Measurements from ENCODE around the gene EEIG2.
"Not testable (repeated sequence)": the region's sequence is repeated elsewhere in the genome, so short reads cannot be mapped to it uniquely, and the experiment has no call there.

Gene EEIG2

DNA sequence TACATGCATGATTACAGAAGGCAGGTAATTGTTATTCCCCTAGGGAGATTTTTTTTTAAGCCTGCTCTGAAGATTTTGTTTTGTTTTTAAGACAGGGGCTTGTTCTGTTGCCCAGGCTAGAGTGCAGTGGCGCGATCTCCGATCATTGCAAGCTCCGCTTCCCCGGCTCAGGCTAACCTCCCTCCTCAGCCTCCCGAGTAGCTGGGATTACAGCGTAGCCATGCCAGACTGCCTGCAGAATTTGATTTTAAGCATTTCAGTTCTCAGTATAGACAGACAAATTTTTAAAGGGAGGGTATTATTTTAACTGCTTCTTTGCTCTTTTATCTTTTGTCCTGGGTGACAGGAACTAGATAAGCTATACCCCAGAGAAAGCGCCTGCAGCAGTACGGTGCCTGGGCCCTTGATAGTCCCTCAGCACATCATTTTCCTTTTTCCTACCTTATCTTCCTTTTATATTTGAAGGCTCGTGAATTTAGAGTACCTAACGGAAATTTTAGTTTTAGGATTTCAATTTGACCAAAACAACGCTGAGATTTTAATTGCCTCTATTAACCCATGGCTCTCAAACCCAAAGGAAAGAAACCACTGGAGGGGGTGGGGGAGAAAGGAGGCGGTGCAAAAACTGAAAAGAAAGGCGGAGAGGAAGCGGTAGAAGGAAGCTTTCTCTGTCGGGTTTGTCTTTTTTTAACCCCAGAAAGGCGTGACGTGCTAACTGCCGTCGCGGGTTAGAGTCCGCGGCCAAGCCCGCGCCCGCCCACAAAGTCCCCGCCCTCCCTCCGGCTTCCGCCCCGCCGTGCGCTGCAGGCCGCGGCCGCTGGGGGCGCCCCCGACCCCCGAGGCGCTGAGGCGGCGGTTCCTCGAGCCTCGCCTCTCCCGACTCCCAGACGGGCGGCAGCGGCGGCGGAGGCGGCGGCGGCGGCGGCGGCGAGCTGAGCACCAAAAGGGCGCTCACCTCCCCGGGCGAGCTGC lies at the start of gene EEIG2:
EEIG2 (plus strand) TSS at position 886 of the 972 bp plus-strand sequence. CDS start 329 bp downstream, outside the sequence.
- DNase-seq, result peak; percentile 36

DNA sequence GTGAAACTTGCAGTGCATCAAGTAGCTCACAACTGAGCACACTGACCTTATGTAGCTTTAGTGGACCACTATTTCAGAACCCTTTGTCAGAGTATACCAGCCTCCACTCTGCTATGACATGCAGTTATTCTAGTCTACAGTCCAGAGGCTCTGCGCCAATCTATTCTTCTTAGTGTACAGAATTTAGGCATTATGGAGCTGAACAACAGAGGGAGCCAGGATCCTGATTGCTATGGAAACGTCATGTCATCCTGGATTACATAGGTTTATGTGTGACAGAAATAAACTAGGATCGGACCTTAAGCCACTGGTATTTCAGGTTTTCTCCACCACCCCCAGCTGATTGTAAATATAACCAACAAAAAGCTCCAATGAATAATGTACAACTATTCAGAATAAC lies 48.1 kb upstream of the EEIG2 start:
- no peak for DNase-seq

DNA sequence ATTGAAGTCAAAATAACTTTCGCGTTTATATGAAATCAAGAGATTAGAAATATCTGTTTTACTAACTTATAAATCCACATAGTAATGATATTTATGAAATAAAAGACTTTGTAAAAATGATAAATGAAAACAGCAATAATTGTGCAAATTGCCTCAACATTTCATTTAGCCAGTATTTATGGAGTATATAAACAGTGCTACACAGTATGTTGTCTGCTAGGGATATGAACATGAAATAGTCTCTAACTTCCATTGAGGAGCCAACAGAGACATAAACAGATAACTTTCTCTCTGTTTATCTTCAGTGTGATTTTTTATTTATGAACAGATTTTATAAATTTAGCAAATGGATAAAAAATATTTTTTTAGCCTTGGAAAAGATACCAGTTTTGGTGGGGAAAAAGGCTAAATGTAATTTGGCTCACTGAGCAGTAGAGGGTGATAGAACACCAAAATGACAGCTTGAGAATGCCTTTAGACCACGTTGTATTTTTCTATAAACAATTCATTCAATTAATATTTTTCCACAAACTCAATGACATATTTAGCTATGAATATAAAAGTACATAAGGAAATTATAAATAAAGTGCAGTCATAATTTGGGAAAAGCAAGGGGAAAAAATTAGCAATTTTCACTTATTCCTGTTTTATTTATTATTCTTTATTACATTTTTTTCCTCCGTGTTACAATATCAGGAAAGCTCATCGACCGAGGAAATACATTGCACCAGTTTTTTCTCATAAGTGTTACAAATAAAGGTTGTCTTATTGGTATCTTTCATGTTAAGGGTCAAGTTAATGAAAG lies 47.5 kb upstream of the EEIG2 start:
- no peak for DNase-seq

DNA sequence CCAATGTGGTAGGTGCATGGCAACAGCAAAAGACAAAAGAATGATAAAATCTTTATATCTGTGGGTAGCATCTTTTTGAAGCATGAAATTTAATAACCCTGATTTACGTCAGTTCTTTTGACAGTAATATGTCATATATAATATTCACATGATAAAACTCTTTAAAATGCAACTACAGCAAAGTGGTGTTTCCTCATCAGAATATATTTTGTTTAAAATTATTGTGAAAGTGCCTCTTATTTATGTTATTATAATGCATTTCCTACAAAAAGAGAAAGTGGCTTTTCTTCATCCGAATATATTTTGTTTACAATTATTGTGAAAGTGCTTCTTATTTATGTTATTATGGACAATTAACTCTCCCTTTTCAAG lies 46.9 kb upstream of the EEIG2 start:
- DNase-seq, result no peak

DNA sequence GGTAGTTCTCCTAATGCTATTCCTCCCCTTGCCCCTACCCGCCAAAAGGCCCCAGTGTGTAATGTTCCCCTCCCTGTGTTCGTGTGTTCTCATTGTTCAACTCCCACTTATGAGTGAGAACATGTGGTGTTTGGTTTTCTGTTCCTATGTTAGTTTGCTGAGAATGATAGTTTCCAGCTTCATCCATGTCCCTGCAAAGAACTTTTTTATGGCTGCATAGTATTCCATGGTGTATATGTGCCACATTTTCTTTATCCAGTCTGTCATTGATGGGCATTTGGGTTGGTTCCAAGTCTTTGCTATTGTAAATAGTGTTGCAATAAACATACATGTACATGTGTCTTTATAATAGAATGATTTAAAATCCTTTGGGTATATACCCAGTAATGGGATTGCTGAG lies 46.0 kb upstream of the EEIG2 start:
- not testable (repeated sequence) for DNase-seq

DNA sequence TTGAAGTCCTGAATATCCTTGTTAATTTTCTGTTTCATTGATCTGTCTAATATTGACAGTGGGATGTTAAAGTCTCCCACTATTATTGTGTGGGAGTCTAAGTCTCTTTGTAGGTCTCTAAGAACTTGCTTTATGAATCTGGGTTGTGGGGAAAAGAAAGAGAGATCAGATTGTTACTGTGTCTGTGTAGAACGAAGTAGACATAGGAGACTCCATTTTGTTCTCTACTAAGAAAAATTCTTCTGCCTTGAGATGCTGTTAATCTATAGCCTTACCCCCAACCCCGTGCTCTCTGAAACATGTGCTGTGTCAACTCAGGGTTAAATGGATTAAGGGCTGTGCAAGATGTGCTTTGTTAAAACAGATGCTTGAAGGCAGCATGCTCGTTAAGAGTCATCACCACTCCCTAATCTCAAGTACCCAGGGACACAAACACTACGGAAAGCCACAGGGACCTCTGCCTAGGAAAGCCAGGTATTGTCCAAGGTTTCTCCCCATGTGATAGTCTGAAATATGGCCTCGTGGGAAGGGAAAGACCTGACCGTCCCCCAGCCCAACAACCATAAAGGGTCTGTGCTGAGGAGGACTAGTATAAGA lies 42.5 kb upstream of the EEIG2 start:
- not testable (repeated sequence) for DNase-seq

DNA sequence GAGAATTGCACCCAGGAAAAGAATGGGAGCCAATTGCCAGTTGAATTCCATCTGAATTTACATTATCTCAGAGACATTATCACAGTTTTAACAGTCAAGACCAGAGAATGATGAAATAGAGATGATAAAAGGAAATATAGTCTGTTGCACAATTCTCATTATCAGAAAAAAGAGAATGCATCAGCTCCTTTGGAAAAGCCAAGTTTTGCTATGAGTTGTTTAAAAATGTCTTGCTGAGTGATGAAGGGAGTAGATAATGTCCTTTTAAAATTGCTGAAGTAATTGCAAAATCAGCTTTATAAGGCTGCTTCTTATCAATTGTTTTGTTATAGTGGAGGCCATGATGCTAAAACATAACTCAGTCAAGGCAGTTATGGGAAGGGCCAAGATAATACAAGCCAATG lies 37.9 kb upstream of the EEIG2 start:
- no peak for DNase-seq

DNA sequence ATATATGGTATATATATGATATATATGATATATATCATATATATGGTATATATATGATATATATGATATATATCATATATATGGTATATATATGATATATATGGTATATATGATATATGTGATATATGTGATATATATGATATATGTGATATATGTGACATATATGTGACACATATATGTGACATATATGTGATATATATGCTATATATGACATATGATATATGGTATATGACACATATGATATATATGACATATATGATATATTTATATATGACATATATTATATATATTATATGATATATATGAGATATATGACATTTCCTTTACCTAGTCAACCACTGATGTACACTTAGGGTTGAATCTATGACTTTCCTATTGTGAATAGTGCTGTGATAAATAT lies 36.1 kb upstream of the EEIG2 start:
- DNase-seq, result no peak

DNA sequence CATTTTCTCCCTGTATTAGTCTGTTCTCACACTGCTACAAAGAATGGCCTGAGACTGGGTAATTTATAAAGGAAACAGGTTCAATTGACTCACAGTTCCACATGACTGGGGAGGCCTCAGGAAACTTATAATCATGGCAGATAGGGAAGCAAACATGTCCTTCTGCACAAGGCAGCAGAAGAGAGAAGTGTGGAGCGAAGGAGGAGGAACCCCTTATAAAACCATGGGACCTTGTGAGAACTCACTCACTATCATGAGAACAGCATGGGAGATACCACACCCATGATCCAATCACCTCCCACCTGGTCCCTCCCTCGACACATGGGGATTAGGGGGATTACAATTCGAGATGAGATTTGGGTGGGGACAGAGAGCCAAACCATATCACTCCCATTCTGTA lies 35.2 kb upstream of the EEIG2 start:
- no peak for DNase-seq

DNA sequence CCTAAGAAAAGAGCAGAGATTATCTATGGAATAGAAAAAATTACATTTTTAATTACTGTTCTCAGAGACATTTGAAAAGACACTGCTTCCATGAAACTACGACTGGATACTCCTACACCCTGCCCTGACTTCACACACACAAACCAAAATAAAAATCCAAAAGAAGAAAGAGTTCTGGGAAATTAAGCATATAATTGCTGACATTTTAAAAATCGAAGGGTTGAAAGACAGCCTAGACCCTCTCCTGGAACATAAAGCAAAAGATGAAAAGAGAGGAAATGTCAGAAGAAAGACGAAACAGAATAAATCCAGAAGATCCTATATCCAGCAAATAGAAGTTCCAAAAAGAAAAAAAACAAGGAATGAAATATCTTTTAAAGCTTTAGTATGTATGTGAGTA lies 32.8 kb upstream of the EEIG2 start:
- no peak for DNase-seq

DNA sequence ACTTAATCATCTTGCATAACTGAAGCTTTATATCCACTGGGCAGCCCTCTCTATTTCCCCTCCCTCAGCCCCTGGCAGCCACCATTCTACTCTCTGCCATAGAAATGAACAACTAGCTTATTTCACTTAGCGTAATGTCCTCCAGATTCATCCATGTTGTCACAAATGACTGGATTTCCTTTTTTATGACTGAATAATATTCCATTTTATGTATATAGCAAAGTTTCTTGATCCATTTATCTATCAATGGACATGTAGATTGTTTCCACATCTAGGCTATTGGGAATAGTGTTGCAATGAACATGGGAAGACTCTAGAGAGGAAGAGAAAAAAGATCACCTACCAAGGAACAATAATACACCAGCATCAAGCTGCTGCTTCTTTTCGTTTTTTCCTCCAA lies 32.1 kb upstream of the EEIG2 start:
- DNase-seq, result no peak

DNA sequence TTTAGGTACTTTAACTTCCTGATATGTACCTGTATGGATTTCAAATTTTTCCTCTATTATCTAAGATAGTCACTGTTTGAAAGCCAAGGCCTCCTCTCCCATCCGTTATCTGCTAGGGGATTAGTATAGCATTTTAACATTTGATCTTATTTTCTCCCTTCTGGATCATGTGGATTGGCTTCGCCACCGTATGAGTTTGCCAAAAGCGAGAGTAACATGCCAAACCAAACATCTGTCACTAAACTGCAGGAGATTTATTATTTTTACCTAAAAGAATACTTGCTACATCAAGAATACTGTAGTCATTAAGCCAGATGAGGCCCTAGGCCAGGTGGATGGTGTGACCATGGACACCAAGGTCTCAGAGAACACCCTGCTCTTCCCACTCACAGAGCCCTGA lies 28.5 kb upstream of the EEIG2 start:
- DNase-seq, result no peak

DNA sequence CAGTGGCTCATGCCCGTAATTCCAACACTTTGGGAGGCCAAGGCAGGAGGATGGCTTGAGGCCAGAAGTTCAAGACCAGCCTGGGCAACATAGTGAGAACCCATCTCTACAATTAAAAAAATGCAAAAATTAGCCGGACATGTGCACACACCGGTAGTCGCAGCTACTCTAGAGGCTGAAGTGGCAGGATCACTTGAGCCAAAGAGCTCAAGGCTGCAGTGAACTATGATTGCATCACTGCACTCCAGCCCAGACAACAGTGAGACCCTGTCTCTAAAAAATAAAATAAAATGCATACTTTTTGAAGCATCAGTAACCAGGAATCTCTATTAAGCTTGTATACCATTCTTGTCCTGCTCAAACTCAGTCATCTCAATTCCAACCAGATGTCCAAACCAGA lies 27.2 kb upstream of the EEIG2 start:
- no peak for DNase-seq

DNA sequence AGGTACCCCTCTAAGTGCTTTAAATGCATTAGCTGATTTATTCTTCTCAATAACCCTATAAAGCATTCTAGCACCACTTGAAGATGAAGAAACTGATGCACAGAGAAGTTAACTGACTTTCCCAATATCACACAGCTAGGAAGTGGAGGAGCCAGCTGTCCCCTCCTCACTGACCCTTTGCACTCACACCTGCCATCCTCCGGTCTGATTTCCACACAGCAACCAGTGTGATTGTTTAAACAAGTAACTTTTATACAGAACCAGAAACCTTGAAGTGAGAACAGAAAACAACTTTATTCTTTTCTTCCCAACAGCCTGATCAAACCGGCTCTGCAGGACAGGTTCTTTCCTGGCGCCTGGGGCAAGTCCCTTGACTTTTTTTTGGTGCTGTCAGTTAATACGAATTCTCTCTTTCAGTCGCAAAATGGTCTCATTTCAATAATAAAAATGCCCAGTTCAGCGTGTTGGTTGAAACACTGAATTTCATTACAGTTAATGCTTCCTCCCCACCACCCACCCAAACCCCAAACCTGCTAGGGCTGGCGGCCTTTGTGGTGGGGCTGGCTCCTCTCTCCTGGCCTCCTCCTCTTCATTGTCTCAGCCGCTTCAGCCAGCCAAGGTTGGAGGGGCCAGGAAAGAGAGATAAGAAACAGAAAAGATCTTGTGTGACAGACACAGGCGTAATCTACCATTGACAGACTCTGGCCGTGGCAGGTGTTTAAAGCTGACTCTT lies 26.4 kb upstream of the EEIG2 start:
- DNase-seq, result no peak

DNA sequence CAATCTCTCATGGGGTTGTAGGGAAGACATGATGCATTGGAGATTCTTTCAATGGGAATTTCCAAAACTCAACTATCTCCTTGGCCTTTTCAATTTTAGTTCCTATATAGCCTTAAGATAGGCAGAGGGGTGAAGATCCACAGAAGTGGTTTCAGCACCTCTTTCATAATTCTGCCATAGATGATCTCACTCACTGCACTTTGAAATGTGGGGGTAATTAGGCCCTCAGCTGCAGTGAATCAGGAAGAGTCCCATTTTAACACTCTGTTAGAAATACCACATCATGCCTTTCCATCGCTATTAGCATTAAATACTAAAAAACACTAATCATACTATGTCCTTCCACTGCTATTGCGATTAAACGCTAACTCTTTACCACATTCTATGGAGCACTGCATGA lies 25.1 kb upstream of the EEIG2 start:
- DNase-seq, result no peak

DNA sequence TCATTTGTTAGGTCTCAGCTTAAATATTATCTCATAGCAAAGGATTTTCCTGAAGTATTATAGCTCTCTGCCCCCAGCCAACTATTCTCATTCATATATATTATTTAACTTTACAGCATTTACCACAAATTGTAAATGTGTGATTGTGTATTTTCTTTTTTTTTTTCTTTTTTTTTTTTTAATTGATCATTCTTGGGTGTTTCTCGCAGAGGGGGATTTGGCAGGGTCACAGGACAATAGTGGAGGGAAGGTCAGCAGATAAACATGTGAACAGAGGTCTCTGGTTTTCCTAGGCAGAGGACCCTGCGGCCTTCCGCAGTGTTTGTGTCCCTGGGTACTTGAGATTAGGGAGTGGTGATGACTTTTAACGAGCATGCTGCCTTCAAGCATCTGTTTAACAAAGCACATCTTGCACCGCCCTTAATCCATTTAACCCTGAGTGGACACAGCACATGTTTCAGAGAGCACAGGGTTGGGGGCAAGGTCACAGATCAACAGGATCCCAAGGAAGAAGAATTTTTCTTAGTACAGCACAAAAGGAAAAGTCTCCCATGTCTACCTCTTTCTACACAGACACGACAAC lies 24.5 kb upstream of the EEIG2 start:
- not testable (repeated sequence) for DNase-seq

DNA sequence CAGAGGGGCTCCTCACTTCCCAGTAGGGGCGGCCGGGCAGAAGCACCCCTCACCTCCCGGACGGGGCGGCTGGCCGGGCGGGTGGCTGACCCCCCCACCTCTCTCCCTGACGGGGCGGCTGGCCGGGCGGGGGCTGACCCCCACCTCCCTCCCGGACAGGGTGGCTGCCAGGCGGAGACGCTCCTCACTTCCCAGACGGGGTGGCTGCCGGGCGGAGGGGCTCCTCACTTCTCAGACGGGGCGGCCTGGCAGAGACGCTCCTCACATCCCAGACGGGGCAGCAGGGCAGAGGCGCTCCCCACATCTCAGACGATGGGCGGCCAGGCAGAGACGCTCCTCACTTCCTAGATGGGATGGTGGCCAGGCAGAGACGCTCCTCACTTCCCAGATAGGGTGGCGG lies 23.9 kb upstream of the EEIG2 start:
- DNase-seq, result not testable (repeated sequence)

DNA sequence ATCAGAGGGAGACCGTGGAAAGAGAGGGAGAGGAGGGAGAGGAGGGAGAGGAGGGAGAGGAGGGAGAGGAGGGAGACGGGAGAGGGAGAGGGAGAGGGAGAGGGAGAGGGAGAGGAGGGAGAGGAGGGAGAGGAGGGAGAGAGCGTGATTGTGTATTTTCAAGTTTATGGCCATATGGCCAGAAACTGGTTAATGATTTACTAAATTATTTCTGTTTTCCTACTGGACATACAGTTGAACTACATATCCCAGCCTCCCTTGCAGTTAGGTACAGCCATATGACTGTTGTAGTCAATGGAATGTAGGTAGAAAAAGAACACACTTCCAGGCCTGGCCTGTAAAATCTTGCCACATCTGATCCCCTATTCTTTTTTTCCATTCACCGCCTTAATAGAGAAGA lies 23.1 kb upstream of the EEIG2 start:
- not testable (repeated sequence) for DNase-seq

DNA sequence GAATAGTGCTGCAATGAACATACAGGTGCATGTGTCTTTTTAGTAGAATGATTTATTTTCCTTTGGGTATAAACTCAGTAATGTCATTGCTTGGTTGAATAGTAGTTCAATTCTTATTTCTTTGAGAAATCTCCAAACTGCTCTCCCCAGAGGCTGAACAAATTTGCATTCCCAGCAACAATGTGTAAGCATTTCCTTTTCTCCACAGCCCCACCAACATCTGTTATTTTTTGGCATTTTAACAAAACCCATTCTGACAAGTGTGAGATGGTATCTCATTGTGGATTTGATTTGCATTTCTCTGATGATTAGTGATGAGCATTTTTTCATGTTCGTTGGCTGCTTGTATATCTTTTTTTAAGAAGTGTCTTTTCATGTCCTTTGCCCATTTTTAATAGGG lies 21.9 kb upstream of the EEIG2 start:
- DNase-seq, result no peak

DNA sequence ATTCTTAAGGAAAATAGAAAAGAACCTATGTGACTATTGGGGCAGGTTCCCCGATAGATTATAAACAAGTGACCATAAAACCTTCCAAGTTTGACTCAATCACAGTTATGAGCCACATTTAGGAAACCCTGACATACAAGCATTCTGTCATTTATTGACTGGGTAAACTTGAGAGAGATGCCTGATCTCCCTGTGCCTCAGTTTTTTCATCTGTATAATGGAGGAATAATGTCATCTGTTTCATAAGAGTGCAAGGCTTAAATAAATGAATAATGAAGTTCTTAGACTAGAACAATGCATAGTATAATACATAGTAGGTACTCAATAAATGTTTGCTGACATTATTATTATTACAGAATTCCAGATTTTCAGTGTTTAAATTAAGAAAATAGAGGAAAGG lies 18.9 kb upstream of the EEIG2 start:
- DNase-seq, result no peak

DNA sequence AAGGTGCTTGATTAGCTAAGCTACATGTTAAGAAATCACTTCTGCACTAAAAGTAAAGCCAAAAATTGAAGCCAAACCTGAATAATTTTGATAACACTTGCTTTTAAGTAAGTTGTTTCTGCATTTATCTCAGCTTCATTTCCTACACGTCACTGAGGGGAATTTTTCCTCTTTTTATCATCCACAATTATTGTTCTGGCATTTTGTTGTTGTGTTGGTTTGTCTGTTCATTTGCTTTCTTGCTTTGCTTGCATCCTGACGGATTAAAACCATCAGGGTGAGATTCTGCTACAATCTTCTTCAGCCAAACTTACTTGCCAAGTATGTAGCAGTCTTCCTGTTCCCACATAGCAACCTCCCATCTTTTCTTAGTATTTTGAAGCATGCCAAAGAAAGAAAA lies 18.0 kb upstream of the EEIG2 start:
- DNase-seq, result no peak

DNA sequence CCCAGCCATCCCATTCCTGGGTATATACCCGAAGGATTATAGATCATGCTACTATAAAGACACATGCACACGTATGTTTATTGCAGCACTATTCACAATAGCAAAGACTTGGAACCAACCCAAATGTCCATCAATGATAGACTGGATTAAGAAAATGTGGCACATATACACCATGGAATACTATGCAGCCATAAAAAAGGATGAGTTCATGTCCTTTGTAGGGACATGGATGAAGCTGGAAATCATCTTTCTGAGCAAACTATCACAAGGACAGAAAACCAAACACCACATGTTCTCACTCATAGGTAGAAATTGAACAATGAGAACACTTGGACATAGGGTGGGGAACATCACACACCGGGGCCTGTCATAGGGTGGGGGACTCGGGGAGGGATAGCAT lies 12.4 kb upstream of the EEIG2 start:
- not testable (repeated sequence) for DNase-seq

Data from NCI-H187 treated with DMSO at 0.1 percent for 48 hours (cell line).